Subcutaneous abdominal adipose tissue (tissue), 5 donors: ENCODE data around the gene MEX3A.
"Not testable (repeated sequence)": the region's sequence is repeated elsewhere in the genome, so short reads cannot be mapped to it uniquely, and the experiment has no call there.

Source experiments
- H3K27ac ChIP-seq: one replicate; pipeline ENCODE4 v1.7.0; 2013; ENCODE audit warnings: low read depth, mild to moderate bottlenecking, inconsistent platforms, low read length, moderate library complexity
- H3K27me3 ChIP-seq, 5 donors: one replicate each; pipeline ENCODE4 v1.7.0; 2013; ENCODE audit warnings: low read length in 5 of 5, inconsistent platforms in 1 of 5; ENCODE audit not compliant: control insufficient read depth in 5 of 5, insufficient read depth in 4 of 5
- H3K36me3 ChIP-seq, 5 donors: one replicate each; pipeline ENCODE4 v1.7.0; 2013; ENCODE audit warnings: low read length in 5 of 5; ENCODE audit not compliant: control insufficient read depth in 5 of 5, insufficient read depth in 5 of 5
- H3K4me1 ChIP-seq, 5 donors: one replicate each; pipeline ENCODE4 v1.7.0; 2013; ENCODE audit warnings: low read length in 5 of 5, mild to moderate bottlenecking in 3 of 5, moderate library complexity in 1 of 5; ENCODE audit not compliant: control insufficient read depth in 5 of 5, insufficient read depth in 5 of 5
- H3K4me3 ChIP-seq, 5 donors: one replicate each; pipeline ENCODE4 v1.7.0; 2013; ENCODE audit warnings: low read length in 5 of 5, low read depth in 1 of 5
- H3K9ac ChIP-seq, 5 donors: one replicate each; pipeline ENCODE4 v1.7.0; 2013; ENCODE audit warnings: low read length in 5 of 5, mild to moderate bottlenecking in 4 of 5, moderate library complexity in 3 of 5
- H3K9me3 ChIP-seq, 5 donors: one replicate each; pipeline ENCODE4 v1.7.0; 2013; ENCODE audit warnings: low read length in 5 of 5; ENCODE audit not compliant: control insufficient read depth in 5 of 5
- donor health status: healthy.
- donor health status: healthy.
- donor health status: healthy.
- donor health status: healthy.
- donor health status: healthy.

The MEX3A gene

DNA sequence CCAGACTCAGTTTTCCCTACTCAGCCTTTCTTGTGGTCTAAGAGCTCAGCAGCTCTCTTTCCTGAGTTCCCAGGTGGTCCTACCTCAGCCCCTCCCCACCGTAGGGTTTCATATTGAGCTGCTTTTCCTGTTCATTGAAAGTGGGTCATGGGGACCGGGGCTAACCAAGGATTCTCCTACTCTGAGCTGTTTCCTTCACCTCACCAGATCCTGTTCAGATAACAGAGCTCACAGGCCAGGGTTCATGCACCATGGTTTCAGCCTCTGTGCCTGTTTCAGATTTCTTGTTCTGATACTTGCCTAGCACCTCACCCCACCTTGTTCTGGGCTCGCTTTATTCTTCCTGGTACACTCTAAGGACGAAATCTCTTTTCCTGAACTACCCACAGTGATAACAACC is 37.2 kb downstream of the MEX3A start:
- H3K27me3 ChIP-seq, result no peaks in the 10 kb centered on the region
- H3K36me3 ChIP-seq, result peaks cover 8 to 60% (median 53%) of the 10 kb centered on the region in 5 donors
- no peaks in the 10 kb centered on the region for H3K9me3 ChIP-seq
- H3K4me3 ChIP-seq, result no peak overlapping the region
- H3K4me1 ChIP-seq, result peaks cover 0 to 8% (median 0%) of the 10 kb centered on the region in 5 donors
- no peak overlapping the region for H3K9ac ChIP-seq
- H3K27ac ChIP-seq, result no peak overlapping the region

DNA sequence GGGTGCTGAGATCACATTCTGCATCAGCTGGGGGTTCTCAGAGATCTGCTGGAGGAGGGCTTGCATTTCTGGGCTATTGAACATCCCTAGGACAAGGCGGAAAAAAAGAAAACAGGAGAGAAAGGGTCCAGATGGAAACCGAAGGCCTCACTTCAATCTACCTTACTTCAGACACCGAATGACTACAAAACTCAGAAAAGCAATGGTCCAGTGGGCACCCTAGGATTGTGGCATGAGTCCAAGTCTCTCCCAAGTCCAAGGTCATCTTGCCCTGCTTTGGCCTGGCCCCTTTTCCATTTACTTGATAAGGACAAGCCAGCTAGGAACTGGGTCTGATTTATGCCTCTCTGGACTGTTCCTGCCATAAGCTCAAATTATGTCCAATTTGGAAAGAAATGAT is 39.4 kb downstream of the MEX3A start:
- Histone ChIP-seq H3K36me3 (peaks cover 6 to 53% (median 38%) of the 10 kb centered on the region in 5 donors), H3K9ac (no peak overlapping the region), H3K27me3 (no peaks in the 10 kb centered on the region), H3K4me1 (no peaks in the 10 kb centered on the region), H3K9me3 (no peaks in the 10 kb centered on the region), H3K27ac (no peak overlapping the region), H3K4me3 (no peak overlapping the region)

DNA sequence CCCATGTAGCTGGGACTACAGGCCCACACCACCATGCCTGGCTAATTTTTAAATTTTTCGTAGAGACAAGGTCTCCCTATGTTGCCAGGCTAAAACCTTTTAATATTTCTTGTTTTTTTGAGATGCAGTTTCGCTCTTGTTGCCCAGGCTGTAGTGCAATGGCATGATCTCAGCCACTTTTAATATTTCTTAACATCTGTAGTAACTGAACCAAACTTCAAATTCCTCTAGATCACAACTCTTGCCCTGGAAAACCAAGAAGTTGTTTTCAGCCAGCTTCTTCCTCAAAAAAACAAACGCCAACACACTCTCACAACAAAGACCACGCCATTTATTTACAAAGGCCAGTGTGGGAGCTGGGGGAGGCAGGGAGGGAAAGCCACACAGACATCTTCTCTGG is 47.3 kb downstream of the MEX3A start:
- not testable (repeated sequence) for H3K27me3 ChIP-seq, H3K9ac ChIP-seq, H3K4me1 ChIP-seq, H3K4me3 ChIP-seq, H3K9me3 ChIP-seq, H3K27ac ChIP-seq
- H3K36me3 ChIP-seq, result peaks cover 3 to 30% (median 8%) of the 10 kb centered on the region in 5 donors

DNA sequence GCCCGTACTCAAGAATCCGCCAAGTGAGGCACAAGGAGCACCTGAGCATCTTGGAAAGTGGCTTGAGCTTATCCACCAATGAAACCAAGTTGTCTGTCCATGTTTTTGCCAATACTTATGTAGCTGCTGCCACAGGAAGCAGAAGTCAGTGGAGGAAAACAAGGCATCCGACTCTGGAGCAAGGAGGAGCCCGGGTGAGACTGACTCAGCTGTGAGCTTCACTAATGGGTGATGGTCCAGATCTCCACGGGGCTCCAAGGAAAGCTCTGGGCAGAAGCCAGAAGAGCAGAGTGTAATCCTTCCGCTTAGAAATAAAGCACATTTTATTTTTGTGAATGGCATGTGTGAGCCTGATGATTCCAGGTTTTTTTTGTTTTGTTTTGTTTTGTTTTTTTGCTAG is 49.3 kb downstream of the MEX3A start:
- no peaks in the 10 kb centered on the region for H3K9me3 ChIP-seq
- no peak overlapping the region for H3K27ac ChIP-seq
- no peaks in the 10 kb centered on the region for H3K4me1 ChIP-seq
- no peaks in the 10 kb centered on the region for H3K27me3 ChIP-seq
- H3K9ac ChIP-seq, result peak overlapping the region in 1 of 5 donors; percentile 30
- H3K36me3 ChIP-seq, result peaks cover 3 to 19% (median 8%) of the 10 kb centered on the region in 5 donors
- no peak overlapping the region for H3K4me3 ChIP-seq

DNA sequence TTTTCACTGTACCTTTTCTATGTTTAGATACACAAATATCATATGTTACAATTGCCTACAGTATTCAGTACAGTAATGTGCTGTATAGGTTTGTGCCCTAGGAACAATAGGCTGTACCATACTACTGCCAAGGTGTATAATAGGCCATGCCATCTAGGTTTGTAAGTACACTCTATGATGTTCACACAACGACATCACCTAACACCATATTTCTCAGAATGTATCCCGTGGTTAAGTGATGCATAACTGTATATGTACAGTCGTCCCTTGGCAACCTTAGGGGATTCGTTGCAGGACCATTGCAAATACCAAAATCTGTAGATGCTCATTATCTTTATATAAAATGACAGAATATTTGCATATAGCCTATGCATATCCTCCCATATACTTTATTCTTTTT is 55.7 kb downstream of the MEX3A start:
- Histone ChIP-seq H3K4me1 (peaks cover 0 to 2% (median 0%) of the 10 kb centered on the region in 5 donors), H3K4me3 (no peak overlapping the region), H3K9ac (no peak overlapping the region), H3K9me3 (no peaks in the 10 kb centered on the region), H3K36me3 (no peaks in the 10 kb centered on the region), H3K27ac (no peak overlapping the region), H3K27me3 (no peaks in the 10 kb centered on the region)

DNA sequence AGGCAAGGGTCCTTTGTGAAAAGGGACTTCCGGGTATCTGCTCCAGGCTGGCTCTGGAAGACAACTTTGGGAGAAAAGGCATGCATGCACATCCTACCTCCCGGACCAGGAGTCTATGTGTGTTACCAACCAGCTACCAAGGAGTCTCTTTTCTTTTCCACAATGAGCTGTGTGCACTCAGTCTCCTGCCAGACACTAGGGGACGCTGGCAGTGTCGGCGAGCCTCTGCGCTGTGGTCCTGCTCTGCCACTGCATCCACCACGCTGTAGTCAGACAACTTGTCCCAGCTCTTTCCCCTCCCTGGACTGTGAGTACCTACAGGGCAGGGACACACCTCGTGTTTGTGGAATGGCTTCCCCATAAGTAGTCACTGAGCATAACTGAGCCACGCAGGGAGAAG is 56.4 kb downstream of the MEX3A start:
- Histone ChIP-seq H3K27ac (no peak overlapping the region), H3K4me3 (no peak overlapping the region), H3K9me3 (no peaks in the 10 kb centered on the region), H3K36me3 (no peaks in the 10 kb centered on the region), H3K9ac (no peak overlapping the region), H3K4me1 (peaks cover 2 to 3% (median 3%) of the 10 kb centered on the region in 5 donors), H3K27me3 (no peaks in the 10 kb centered on the region)

DNA sequence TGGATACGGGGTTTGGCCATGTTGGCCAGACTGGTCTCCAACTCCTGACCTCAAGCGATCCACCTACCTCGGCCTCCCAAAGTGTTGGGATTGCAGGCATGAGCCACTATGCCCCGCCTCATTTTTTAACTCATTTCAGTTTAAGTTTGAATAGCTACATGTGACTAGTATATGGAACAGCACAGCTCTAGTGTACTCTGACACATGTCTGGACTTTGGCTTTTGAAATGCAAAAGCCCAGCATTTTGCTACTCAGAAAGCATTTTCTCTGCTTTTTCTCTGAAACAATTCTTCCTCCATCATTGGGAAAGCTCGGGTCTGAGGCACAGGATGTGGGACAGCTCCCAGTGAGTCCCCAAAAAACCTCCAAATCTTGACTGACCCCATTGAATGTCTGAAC is 57.5 kb downstream of the MEX3A start:
- H3K9me3 ChIP-seq, result no peaks in the 10 kb centered on the region
- no peaks in the 10 kb centered on the region for H3K36me3 ChIP-seq
- peaks cover 5 to 12% (median 10%) of the 10 kb centered on the region in 5 donors for H3K4me1 ChIP-seq
- no peak overlapping the region for H3K27ac ChIP-seq
- H3K27me3 ChIP-seq, result no peaks in the 10 kb centered on the region
- no peak overlapping the region for H3K4me3 ChIP-seq
- H3K9ac ChIP-seq, result no peak overlapping the region
